Breast epithelium (tissue), 4 donors: ENCODE measurements around the gene GJB3. TPM values are rescaled to one million over a fixed set of nuclear protein-coding genes. Genes with fewer than 3 reads are reported as not detected.
A peak's percentile ranks its signal among the peaks of the same experiment; 100 is the strongest.
"Not testable (repeated sequence)": the region's sequence is repeated elsewhere in the genome, so short reads cannot be mapped to it uniquely, and the experiment has no call there.

Experiments
- DNase-seq, 2 donors: peaks; one replicate each; pipeline ENCODE4 v3.0.0-alpha.2; 2019; ENCODE audit warnings: low spot score in 2 of 2
- H3K27ac ChIP-seq, 2 donors: fragments of 200-600 bp; sonication (generic) in 1 of 2; one replicate each; pipeline ENCODE4 v1.5.1; 2016 to 2019; ENCODE audit warnings: mild to moderate bottlenecking in 1 of 2
- H3K27me3 ChIP-seq, 2 donors: fragments of 200-600 bp; sonication (generic) in 1 of 2; one replicate each; pipeline versions ENCODE4 v1.5.1 to v1.6.0; 2017 to 2019; ENCODE audit warnings: control low read depth in 1 of 2, mild to moderate bottlenecking in 1 of 2
- H3K36me3 ChIP-seq: fragments of 200-600 bp; one replicate; pipeline ENCODE4 v1.5.1; 2019
- H3K4me1 ChIP-seq, 2 donors: fragments of 200-600 bp; sonication (generic); one replicate each; pipeline ENCODE4 v1.5.1; 2016 to 2019; ENCODE audit warnings: control low read depth in 1 of 2
- H3K4me3 ChIP-seq, 3 donors: fragments of 200-600 bp; sonication (generic); 1 replicate in 2 of 3; 2 replicates in 1 of 3; pipeline ENCODE4 v1.5.1; 2016 to 2019; ENCODE audit warnings: mild to moderate bottlenecking in 3 of 3, moderate library complexity in 2 of 3
- H3K9me3 ChIP-seq, 2 donors: fragments of 200-600 bp; sonication (generic) in 1 of 2; one replicate each; pipeline ENCODE4 v1.5.1; 2016 to 2019; ENCODE audit warnings: control low read depth in 1 of 2
- POLR2A ChIP-seq: fragments of 450-650 bp; IDR thresholded peaks from one replicate; pipeline ENCODE4 v1.6.1; 2016; ENCODE audit warnings: antibody characterized with exemption, mild to moderate bottlenecking, moderate library complexity
- POLR2AphosphoS5 ChIP-seq, 3 donors: sonication (generic); formaldehyde crosslinking; IDR thresholded peaks; one replicate each; pipeline ENCODE4 v1.6.1; 2017; ENCODE audit warnings: antibody characterized with exemption in 3 of 3
- intact Hi-C: fragments of 100-400 bp; cut with DNase I; formaldehyde crosslinking; loops from one replicate; pipeline ENCODE4 v1.15.1; 2023; ENCODE audit warnings: low total_unique reads
- total RNA-seq, 3 donors: library from RNA; depleted of rRNA; stranded (reverse); fragments of >200 nt; gene quantifications; one replicate each; pipeline ENCODE4 v1.1.0, GENCODE V29; 2016
- TF ChIP-seq, protein P1 (sequence below), 3 donors: fragments of 450-650 bp; IDR thresholded peaks; one replicate each; pipeline ENCODE4 v1.5.1; 2016 to 2017; ENCODE audit warnings: antibody characterized with exemption in 3 of 3, mild to moderate bottlenecking in 3 of 3, moderate library complexity in 3 of 3

The GJB3 gene
- total RNA-seq, 3 donors from 2014 or later, result 0.33 to 1.2 TPM; not detected in 1

DNA sequence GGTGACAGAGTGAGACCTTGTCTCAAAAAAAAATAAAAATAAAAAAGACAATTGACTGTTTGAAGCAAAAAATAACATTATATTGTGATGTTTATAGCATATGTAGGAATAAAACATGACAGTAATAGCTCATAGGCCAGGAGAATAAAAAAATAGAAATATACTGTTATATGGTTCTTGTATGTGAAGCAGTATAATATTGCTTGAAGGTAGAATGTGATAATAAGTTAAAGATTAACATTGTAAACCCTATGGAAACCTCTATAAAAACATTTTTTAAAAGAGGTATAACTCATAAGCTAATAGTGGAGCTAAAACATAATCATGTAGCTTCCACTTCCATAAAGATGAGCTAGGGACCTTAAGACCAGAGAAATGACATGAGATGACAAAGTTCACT lies 35.3 kb downstream of the GJB3 start:
- H3K27me3 ChIP-seq, result no peaks in the 10 kb centered on the region
- intact Hi-C loops, result no loop called here
- TF ChIP-seq POLR2AphosphoS5 (IDR thresholded peaks at IDR 0.05), result no peak
- no peak for TF ChIP-seq POLR2A
- TF ChIP-seq, protein P1, sequence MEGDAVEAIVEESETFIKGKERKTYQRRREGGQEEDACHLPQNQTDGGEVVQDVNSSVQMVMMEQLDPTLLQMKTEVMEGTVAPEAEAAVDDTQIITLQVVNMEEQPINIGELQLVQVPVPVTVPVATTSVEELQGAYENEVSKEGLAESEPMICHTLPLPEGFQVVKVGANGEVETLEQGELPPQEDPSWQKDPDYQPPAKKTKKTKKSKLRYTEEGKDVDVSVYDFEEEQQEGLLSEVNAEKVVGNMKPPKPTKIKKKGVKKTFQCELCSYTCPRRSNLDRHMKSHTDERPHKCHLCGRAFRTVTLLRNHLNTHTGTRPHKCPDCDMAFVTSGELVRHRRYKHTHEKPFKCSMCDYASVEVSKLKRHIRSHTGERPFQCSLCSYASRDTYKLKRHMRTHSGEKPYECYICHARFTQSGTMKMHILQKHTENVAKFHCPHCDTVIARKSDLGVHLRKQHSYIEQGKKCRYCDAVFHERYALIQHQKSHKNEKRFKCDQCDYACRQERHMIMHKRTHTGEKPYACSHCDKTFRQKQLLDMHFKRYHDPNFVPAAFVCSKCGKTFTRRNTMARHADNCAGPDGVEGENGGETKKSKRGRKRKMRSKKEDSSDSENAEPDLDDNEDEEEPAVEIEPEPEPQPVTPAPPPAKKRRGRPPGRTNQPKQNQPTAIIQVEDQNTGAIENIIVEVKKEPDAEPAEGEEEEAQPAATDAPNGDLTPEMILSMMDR (IDR thresholded peaks at IDR 0.05), result no peak
- no peak overlapping the region for H3K4me3 ChIP-seq
- no peak for DNase-seq
- H3K36me3 ChIP-seq, result no peaks in the 10 kb centered on the region
- no peaks in the 10 kb centered on the region for H3K4me1 ChIP-seq
- H3K27ac ChIP-seq, result no peak overlapping the region
- H3K9me3 ChIP-seq, result no peaks in the 10 kb centered on the region

DNA sequence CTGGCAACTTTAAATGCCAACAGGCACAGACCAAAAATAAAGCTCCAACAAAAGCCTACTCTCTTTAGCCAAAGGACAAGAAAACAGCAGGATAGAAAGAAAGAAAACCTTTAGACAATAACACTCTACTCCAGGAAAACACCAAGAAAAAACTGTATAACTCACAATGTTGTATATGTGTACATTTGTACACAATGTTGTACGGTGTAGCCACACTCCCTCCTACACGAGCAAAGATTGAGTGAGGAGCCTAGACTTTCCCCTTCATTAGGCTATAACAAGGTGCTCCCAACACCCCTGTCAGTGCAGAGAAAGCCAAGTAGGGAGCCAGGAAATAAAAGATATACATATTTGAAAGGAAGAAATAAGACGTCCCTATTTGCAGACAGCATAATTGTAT lies 35.8 kb downstream of the GJB3 start:
- TF ChIP-seq, protein P1 (IDR thresholded peaks at IDR 0.05), result no peak
- TF ChIP-seq POLR2A (no peak), POLR2AphosphoS5 (IDR thresholded peaks at IDR 0.05) (no peak)
- no peaks in the 10 kb centered on the region for H3K36me3 ChIP-seq
- intact Hi-C loops, result loop anchor here (1.0 kb wide), 1 partner anchor 36 kb away; no protein-coding TSS in a partner anchor
- H3K27ac ChIP-seq, result no peak overlapping the region
- no peaks in the 10 kb centered on the region for H3K9me3 ChIP-seq
- no peaks in the 10 kb centered on the region for H3K27me3 ChIP-seq
- H3K4me1 ChIP-seq, result no peaks in the 10 kb centered on the region
- DNase-seq, result no peak
- no peak overlapping the region for H3K4me3 ChIP-seq

DNA sequence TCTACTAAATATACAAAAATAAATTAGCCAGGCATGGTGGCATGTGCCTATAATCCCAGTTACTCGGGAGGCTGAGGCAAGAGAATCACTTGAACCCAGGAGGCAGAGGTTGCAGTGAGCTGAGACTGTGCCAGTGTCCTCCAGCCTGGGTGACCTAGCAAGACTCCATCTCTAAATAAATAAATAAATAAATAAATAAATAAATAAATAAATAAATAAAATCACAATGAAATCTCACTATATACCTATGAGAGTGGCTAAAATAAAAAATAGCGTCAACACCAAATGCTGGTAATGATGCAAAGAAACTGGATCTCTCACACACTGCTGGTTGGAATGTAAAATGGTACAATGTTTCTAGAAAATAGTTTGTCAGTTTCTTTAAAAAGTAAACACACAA lies 37.8 kb downstream of the GJB3 start:
- not testable (repeated sequence) for H3K27me3 ChIP-seq

DNA sequence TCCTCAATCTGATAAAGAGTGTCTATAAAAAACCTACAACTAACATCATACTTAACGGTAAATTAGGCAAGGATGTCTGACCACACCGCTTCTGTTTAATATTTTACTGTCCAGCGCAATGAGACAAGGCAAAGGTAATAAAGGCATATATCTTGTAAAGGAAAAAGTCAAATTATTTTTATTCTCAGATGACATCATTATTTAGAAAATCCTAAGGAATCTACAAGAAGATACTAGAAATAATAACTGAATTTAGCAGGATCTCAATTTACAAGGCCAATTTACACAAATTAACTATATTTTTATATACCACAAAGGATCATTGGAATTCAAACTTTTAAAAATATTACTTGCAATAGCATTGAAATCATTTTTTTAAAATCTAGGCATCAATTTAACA lies 41.2 kb downstream of the GJB3 start:
- intact Hi-C loops, result no loop called here
- H3K36me3 ChIP-seq, result no peaks in the 10 kb centered on the region
- no peak overlapping the region for H3K27ac ChIP-seq
- no peaks in the 10 kb centered on the region for H3K27me3 ChIP-seq
- peaks cover 0 to 6% of the 10 kb centered on the region in 2 donors for H3K9me3 ChIP-seq
- TF ChIP-seq POLR2A (no peak), POLR2AphosphoS5 (IDR thresholded peaks at IDR 0.05) (no peak)
- TF ChIP-seq, protein P1 (IDR thresholded peaks at IDR 0.05), result no peak
- no peak overlapping the region for H3K4me3 ChIP-seq
- no peaks in the 10 kb centered on the region for H3K4me1 ChIP-seq
- DNase-seq, result no peak

More for the DNA sequence above, 37.8 kb downstream of the GJB3 start:
- H3K4me3 ChIP-seq, H3K36me3 ChIP-seq, H3K4me1 ChIP-seq, H3K9me3 ChIP-seq, intact Hi-C loops, DNase-seq, H3K27ac ChIP-seq: not testable (repeated sequence)

DNA sequence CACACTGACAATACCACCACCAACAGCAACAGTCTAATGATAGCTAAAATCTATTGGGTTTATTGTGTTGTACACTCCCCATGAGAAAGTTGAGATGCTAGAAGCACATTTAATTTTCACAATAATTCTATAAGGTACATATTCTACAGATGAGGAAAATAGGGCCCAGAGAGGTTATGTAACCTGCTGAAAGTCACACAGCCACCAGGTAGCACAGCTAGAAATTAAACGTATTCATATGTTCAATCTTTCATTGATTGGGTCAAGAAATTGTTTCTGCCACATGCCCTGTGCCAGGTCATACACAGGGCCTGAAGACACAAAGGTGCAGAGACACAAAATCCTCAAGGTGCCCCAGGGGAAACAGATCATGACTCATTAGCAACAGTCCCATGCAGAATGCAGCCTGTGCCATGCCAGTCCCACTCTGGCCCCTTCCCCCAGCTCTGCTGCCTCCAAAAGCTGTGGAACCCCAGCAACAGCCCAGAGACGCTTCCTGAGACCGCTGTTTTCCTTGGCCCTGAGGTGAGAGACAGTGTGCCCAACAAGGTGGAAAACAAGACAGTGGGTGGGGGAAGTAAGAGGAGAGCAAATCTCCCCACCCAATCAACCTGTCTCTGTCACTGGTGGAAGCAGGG lies 43.9 kb downstream of the GJB3 start:
- no peaks in the 10 kb centered on the region for H3K36me3 ChIP-seq
- H3K27me3 ChIP-seq, result no peaks in the 10 kb centered on the region
- H3K27ac ChIP-seq, result peak overlapping the region in 1 of 2 donors; percentile 27
- H3K4me3 ChIP-seq, result no peak overlapping the region
- no peak for TF ChIP-seq POLR2AphosphoS5 (IDR thresholded peaks at IDR 0.05)
- TF ChIP-seq, protein P1 (IDR thresholded peaks at IDR 0.05), result no peak
- H3K4me1 ChIP-seq, result peaks cover 0 to 6% of the 10 kb centered on the region in 2 donors
- peaks cover 0 to 6% of the 10 kb centered on the region in 2 donors for H3K9me3 ChIP-seq
- DNase-seq, result no peak
- intact Hi-C loops, result no loop called here
